Panc1 (cell line): ENCODE results near the gene ZNF639.

Source experiments
- POLR2AphosphoS5 ChIP-seq: IDR thresholded peaks from 2 replicates; pipeline ENCODE4 v1.6.1; 2012; ENCODE audit warnings: mild to moderate bottlenecking, low read depth, low read length, moderate library complexity
- TCF7L2 ChIP-seq: IDR thresholded peaks from 2 replicates; pipeline ENCODE4 v1.6.1; 2011; ENCODE audit warnings: mild to moderate bottlenecking, low read depth, low read length, inconsistent platforms
- TF ChIP-seq, protein P1 (sequence below): fragments of 450-650 bp; IDR thresholded peaks from 2 replicates; pipeline ENCODE4 v1.5.1; 2017; ENCODE audit warnings: mild to moderate bottlenecking

GRCh38 chr3:179323197-179324110, 623 bp downstream of the ZNF639 start:
- TF ChIP-seq, protein P1, sequence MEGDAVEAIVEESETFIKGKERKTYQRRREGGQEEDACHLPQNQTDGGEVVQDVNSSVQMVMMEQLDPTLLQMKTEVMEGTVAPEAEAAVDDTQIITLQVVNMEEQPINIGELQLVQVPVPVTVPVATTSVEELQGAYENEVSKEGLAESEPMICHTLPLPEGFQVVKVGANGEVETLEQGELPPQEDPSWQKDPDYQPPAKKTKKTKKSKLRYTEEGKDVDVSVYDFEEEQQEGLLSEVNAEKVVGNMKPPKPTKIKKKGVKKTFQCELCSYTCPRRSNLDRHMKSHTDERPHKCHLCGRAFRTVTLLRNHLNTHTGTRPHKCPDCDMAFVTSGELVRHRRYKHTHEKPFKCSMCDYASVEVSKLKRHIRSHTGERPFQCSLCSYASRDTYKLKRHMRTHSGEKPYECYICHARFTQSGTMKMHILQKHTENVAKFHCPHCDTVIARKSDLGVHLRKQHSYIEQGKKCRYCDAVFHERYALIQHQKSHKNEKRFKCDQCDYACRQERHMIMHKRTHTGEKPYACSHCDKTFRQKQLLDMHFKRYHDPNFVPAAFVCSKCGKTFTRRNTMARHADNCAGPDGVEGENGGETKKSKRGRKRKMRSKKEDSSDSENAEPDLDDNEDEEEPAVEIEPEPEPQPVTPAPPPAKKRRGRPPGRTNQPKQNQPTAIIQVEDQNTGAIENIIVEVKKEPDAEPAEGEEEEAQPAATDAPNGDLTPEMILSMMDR = no peak
- no peak for TF ChIP-seq POLR2AphosphoS5
- TF ChIP-seq TCF7L2 = peak; percentile 62; the same call in 1 of the 2 replicates
